Lung (tissue), 12 donors: ENCODE results near the gene ITPKB. TPM values are rescaled to one million over a fixed set of nuclear protein-coding genes. Genes with fewer than 3 reads are reported as not detected.
A peak's percentile ranks its signal among the peaks of the same experiment; 100 is the strongest.

Experiments used
- ATAC-seq: fragments of 200-7000 bp; cut with Tn5 transposase; one replicate; pipeline ENCODE4 v1.9.1; 2020; ENCODE audit warnings: moderate number of reproducible peaks; ENCODE audit not compliant: insufficient read depth, low FRiP score
- DNase-seq, 3 donors: peaks; one replicate each; pipeline ENCODE4 v3.0.0-alpha.2; 2013 to 2017
- H3K27ac ChIP-seq, 2 donors: one replicate each; pipeline ENCODE4 v1.5.1; 2013; ENCODE audit warnings: mild to moderate bottlenecking in 2 of 2, moderate library complexity in 2 of 2, control low read depth in 1 of 2, inconsistent platforms in 1 of 2, low read depth in 1 of 2, low read length in 1 of 2
- H3K27me3 ChIP-seq, 3 donors: one replicate each; pipeline ENCODE4 v1.5.1; 2013; ENCODE audit warnings: low read length in 2 of 3; ENCODE audit not compliant: control insufficient read depth in 3 of 3, insufficient read depth in 3 of 3
- H3K36me3 ChIP-seq, 4 donors: one replicate each; pipeline ENCODE4 v1.5.1; 2013; ENCODE audit warnings: low read length in 4 of 4, mild to moderate bottlenecking in 1 of 4, moderate library complexity in 1 of 4; ENCODE audit not compliant: control insufficient read depth in 4 of 4, insufficient read depth in 4 of 4
- H3K4me1 ChIP-seq, 5 donors: one replicate each; pipeline ENCODE4 v1.5.1; 2013; ENCODE audit warnings: low read length in 5 of 5, mild to moderate bottlenecking in 2 of 5, moderate library complexity in 1 of 5; ENCODE audit not compliant: control insufficient read depth in 5 of 5, insufficient read depth in 5 of 5
- H3K4me3 ChIP-seq: one replicate; pipeline ENCODE4 v1.5.1; 2013; ENCODE audit warnings: mild to moderate bottlenecking, control low read depth, moderate library complexity
- H3K9ac ChIP-seq, 2 donors: one replicate each; pipeline ENCODE4 v1.5.1; 2013; ENCODE audit warnings: low read length in 2 of 2, control low read depth in 1 of 2; ENCODE audit not compliant: insufficient read depth in 1 of 2
- H3K9me3 ChIP-seq, 4 donors: one replicate each; pipeline ENCODE4 v1.5.1; 2013; ENCODE audit warnings: low read length in 3 of 4, mild to moderate bottlenecking in 1 of 4, moderate library complexity in 1 of 4; ENCODE audit not compliant: control insufficient read depth in 4 of 4, insufficient read depth in 3 of 4
- WGBS, 2 donors: extraction: QIAGEN DNeasy Blood & Tissue Kit; methylation state at CpG; one replicate each; pipeline ENCODE4 v1.1.7; 2013; 5-methylcytosine and 5-hydroxymethylcytosine counted together
- polyA plus RNA-seq, 2 donors: library from polyadenylated mRNA; stranded (reverse); fragments of 200-250 nt; gene quantifications; one replicate each; pipeline ENCODE4 v1.2.1, GENCODE V29; 2013
- total RNA-seq, 2 donors: library from RNA; depleted of rRNA in 1 of 2; stranded (reverse); fragments of >200 nt in 1 of 2; gene quantifications; one replicate each; pipeline ENCODE4 v1.2.1, GENCODE V29; 2014 to 2021
- TF ChIP-seq, protein P1 (sequence below): IDR thresholded peaks from 2 replicates; pipeline ENCODE4 v1.5.1; 2012; ENCODE audit warnings: mild to moderate bottlenecking; ENCODE audit errors: control extremely low read depth, extremely low read depth
- donor health status: control.
- donor health status: control.
- donor health status: Bipolar disorder and iron deficiency.
- donor health status: healthy.
- donor health status: DM: yes; HTN: yes; CAD: no.

The ITPKB gene
- total and polyA plus RNA-seq, 4 donors: 9.9 to 46.6 (median 28.1) TPM

DNA sequence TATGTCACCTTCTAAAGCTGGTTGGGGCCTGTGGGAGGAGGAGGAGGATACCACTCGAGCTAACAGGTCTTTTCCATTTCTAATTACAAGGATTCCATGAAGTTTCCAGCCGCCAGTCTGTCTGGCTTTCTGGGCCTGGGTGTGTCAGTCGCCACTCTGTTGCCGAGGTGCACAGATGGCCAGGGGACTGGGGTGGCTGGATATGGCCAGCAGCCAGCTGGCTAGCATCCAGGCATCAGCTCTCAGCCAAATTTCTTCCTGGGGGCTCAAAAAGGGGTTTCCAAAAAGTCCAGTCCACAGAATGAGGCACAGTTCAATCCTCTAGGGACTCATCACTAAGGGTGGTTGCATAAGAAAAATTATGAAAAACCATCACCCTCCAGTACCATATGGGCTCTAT lies 32.4 kb downstream of the ITPKB start:
- ATAC-seq: no peak
- Histone ChIP-seq H3K27me3 (no peaks in the 10 kb centered on the region), H3K4me3 (no peak overlapping the region), H3K36me3 (peaks cover 0 to 1% (median 0%) of the 10 kb centered on the region in 4 donors), H3K9me3 (no peaks in the 10 kb centered on the region), H3K27ac (no peak overlapping the region), H3K9ac (no peak overlapping the region), H3K4me1 (peaks cover 0 to 30% (median 7%) of the 10 kb centered on the region in 5 donors)
- 79 to 82% methylated on average over 4 of the region's 4 CpGs for WGBS, 2 donors
- TF ChIP-seq, protein P1, sequence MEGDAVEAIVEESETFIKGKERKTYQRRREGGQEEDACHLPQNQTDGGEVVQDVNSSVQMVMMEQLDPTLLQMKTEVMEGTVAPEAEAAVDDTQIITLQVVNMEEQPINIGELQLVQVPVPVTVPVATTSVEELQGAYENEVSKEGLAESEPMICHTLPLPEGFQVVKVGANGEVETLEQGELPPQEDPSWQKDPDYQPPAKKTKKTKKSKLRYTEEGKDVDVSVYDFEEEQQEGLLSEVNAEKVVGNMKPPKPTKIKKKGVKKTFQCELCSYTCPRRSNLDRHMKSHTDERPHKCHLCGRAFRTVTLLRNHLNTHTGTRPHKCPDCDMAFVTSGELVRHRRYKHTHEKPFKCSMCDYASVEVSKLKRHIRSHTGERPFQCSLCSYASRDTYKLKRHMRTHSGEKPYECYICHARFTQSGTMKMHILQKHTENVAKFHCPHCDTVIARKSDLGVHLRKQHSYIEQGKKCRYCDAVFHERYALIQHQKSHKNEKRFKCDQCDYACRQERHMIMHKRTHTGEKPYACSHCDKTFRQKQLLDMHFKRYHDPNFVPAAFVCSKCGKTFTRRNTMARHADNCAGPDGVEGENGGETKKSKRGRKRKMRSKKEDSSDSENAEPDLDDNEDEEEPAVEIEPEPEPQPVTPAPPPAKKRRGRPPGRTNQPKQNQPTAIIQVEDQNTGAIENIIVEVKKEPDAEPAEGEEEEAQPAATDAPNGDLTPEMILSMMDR: no peak
- DNase-seq: no peak

DNA sequence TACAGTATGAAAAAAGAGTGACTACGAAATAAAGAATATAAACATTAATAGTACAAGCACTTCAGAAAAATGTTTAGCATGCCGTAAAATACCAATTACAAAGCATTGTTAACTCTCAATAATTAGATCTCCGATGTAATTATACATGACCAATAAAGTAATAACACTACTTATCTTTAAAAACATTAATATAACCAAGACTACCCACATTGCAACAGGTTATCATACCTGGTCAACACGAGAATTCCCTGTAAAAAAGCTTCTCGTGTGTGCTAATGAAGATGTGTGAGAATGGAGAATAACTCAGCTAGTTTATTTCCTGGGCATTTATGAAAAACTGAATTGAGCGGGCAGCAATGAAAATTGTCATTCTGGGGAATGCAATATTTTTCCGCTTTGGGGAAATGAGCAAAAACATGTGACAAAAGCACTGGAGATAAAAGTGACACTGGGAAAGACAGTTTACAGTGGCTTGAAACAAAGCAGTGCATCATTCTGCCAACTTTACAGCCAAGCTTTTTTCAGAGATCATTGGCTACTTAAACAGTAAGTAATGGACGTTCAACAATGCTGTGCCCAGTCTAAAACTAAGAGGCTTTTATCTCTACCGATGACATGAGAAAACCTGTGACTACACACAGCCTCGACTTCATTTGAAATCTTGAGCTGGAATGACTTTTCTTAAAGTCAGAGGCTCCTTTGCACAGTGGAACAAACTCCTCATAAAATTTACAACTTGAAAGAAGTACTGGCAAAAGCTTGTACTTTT lies 34.7 kb downstream of the ITPKB start:
- Histone ChIP-seq H3K4me1 (peaks cover 0 to 26% (median 7%) of the 10 kb centered on the region in 5 donors), H3K4me3 (no peak overlapping the region)

DNA sequence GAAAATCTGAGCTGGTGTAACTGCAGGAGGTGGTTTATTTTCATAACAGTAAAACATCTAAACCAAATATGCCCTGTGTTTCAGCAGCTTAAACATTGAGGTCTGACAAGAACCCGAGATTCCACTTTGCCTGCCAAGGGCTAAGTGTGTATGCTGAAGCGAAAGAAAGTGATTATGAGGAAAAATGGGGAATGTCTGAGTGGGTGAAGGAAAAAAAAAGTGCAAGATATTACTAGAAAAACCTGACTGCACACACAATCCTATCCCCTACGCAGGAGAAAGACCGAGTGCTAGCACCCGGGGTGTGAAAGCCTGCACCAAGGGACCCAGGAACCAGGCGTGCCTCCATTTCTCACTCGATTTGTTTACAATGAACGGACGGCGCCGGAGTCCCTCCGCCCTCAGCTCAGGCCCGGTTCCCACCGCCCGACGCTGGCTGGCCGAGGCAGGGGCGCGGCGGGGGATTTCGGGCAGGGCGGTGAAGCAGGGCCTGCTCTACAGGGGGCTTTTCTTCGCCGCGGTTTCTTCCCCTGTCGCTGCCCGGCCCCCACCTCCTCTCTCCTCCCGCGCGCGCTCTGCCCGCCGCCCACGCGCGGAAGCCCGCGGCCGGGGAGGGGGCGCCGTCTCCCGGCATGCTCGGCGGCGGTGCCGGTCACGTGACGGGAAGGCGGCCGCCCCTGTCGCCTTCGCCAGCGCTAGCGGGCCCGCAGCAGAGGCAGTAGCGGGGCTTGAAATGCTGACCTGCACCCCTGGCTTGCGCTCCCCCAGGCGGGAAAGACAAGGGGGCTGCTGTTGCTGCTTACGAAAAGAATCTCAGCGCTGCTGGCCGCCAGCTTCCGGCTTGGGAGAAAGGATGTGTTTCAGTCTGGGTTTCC lies 35.9 kb downstream of the ITPKB start:
- no peaks in the 10 kb centered on the region for H3K9me3 ChIP-seq
- 0 to 1% methylated on average over 53 to 62 of the region's 62 CpGs for WGBS, 2 donors
- peak overlapping the region; percentile 77 to 96 for H3K9ac ChIP-seq
- peaks cover 0 to 7% (median 0%) of the 10 kb centered on the region in 4 donors for H3K36me3 ChIP-seq
- H3K27me3 ChIP-seq: no peaks in the 10 kb centered on the region
- DNase-seq: peak; percentile 83 to 91 (median 86)
- ATAC-seq: peak; percentile 92
- H3K27ac ChIP-seq: peak overlapping the region; percentile 94 to 100
- H3K4me3 ChIP-seq: peak overlapping the region; percentile 62
- TF ChIP-seq, protein P1: no peak
- peaks cover 0 to 19% (median 5%) of the 10 kb centered on the region in 5 donors for H3K4me1 ChIP-seq

More for the DNA sequence above, 34.7 kb downstream of the ITPKB start:
- DNase-seq: no peak
- no peaks in the 10 kb centered on the region for H3K27me3 ChIP-seq
- H3K27ac ChIP-seq: no peak overlapping the region
- TF ChIP-seq, protein P1: no peak
- H3K36me3 ChIP-seq: peaks cover 0 to 1% (median 0%) of the 10 kb centered on the region in 4 donors
- peak overlapping the region in 1 of 2 donors; percentile 11 for H3K9ac ChIP-seq
- 81 to 83% methylated on average over 10 of the region's 10 CpGs for WGBS, 2 donors
- no peak for ATAC-seq
- no peaks in the 10 kb centered on the region for H3K9me3 ChIP-seq
